IPS DF 4.7 (cell line): ENCODE results near the gene HABP4.

ENCODE experiments used
- DNase-seq: peaks from one replicate; pipeline ENCODE4 v3.0.0-alpha.2; 2013; ENCODE audit warnings: low spot score; ENCODE audit errors: extremely low read depth

Gene HABP4

GRCh38 chr9:96436063-96436455 lies 13.9 kb upstream of the HABP4 start:
- no peak for DNase-seq

GRCh38 chr9:96436456-96437126 lies 13.4 kb upstream of the HABP4 start:
- no peak for DNase-seq

GRCh38 chr9:96437454-96437853 lies 12.5 kb upstream of the HABP4 start:
- DNase-seq, result no peak

GRCh38 chr9:96440671-96441199 lies 9.2 kb upstream of the HABP4 start:
- DNase-seq, result no peak

- DNase-seq, result no peak
Observed at GRCh38 chr9:96441798-96442445, 8.0 kb upstream of the HABP4 start.

GRCh38 chr9:96442491-96442890 lies 7.5 kb upstream of the HABP4 start:
- DNase-seq, result no peak

- DNase-seq, result no peak
Observed at GRCh38 chr9:96447406-96447805, 2.6 kb upstream of the HABP4 start.

GRCh38 chr9:96448546-96449170 lies 1.3 kb upstream of the HABP4 start:
- no peak for DNase-seq

- no peak for DNase-seq
Observed at GRCh38 chr9:96449523-96449844, 485 bp upstream of the HABP4 start.

GRCh38 chr9:96450613-96451528 lies 902 bp downstream of the HABP4 start:
- DNase-seq, result no peak

GRCh38 chr9:96453625-96454024 lies 3.7 kb downstream of the HABP4 start:
- DNase-seq, result no peak

GRCh38 chr9:96457266-96457665 lies 7.3 kb downstream of the HABP4 start:
- DNase-seq, result no peak

GRCh38 chr9:96458226-96458625 lies 8.3 kb downstream of the HABP4 start:
- DNase-seq, result no peak

GRCh38 chr9:96459268-96460007 lies 9.5 kb downstream of the HABP4 start:
- DNase-seq, result no peak

GRCh38 chr9:96460470-96460869 lies 10.5 kb downstream of the HABP4 start:
- no peak for DNase-seq

- DNase-seq, result no peak
Observed at GRCh38 chr9:96460882-96461281, 10.9 kb downstream of the HABP4 start.

GRCh38 chr9:96461336-96461735 lies 11.4 kb downstream of the HABP4 start:
- DNase-seq, result no peak

- DNase-seq, result no peak
Observed at GRCh38 chr9:96462541-96462940, 12.6 kb downstream of the HABP4 start.

GRCh38 chr9:96464426-96464825 lies 14.5 kb downstream of the HABP4 start:
- no peak for DNase-seq

GRCh38 chr9:96467784-96468183 lies 17.8 kb downstream of the HABP4 start:
- DNase-seq, result no peak

- no peak for DNase-seq
Observed at GRCh38 chr9:96476013-96476412, 26.0 kb downstream of the HABP4 start.
